Measurements from ENCODE around the gene DYNC2H1. TPM values are rescaled to one million over a fixed set of nuclear protein-coding genes. Genes with fewer than 3 reads are reported as not detected.
"Not testable (repeated sequence)": the region's sequence is repeated elsewhere in the genome, so short reads cannot be mapped to it uniquely, and the experiment has no call there.

Gene DYNC2H1
- total RNA-seq, 1 experiment from 2014 or later, result 28.9 TPM

- CTCF ChIA-PET, result no interaction called here
- Histone ChIP-seq H3K9me2 (replicated peaks; ENCODE audit: low read length) (no peaks in the 10 kb centered on the region), H3K4me3 (ENCODE audit: low read length) (no peak overlapping the region), H3K27ac (ENCODE audit: low read length) (no peak overlapping the region), H2AFZ (ENCODE audit: low read length) (no peak overlapping the region), H3K4me1 (ENCODE audit: insufficient read depth, low read length) (no peaks in the 10 kb centered on the region), H4K20me1 (ENCODE audit: low read length) (no peaks in the 10 kb centered on the region), H3K9ac (ENCODE audit: low read length) (no peak overlapping the region), H3K36me3 (ENCODE audit: low read depth, low read length) (no peaks in the 10 kb centered on the region; the same call in 1 of the 2 replicates), H3K79me2 (ENCODE audit: low read length) (no peaks in the 10 kb centered on the region), H3K9me3 (ENCODE audit: low read length) (no peaks in the 10 kb centered on the region), H3F3A (ENCODE audit: low read length, unreplicated experiment) (no peaks in the 10 kb centered on the region), H3K27me3 (ENCODE audit: low read length) (no peaks in the 10 kb centered on the region), H3K4me2 (ENCODE audit: low read length) (no peak overlapping the region)
- POLR2A ChIA-PET (ENCODE audit: unreplicated experiment), result no interaction called here
- TF ChIP-seq EZH2phosphoT487 (IDR thresholded peaks at IDR 0.05; ENCODE audit: borderline replicate concordance, low read length), result no peak
- TF ChIP-seq CTCF (conservative IDR thresholded peaks at IDR 0.05; ENCODE audit: low read depth, low read length), result no peak
- TF ChIP-seq EZH2 (IDR thresholded peaks at IDR 0.05; ENCODE audit: low read length, unreplicated experiment), result no peak
- no peak for ATAC-seq
- BruUV-seq (replicated peaks), result no TSS peak
- intact Hi-C loops (cut with micrococcal nuclease), result no loop called here
- DNase-seq, result no peak
These were observed 263.7 kb downstream of the DYNC2H1 start for GRCh38 chr11:103372906-103373305.

- H3K9ac ChIP-seq (ENCODE audit: low read length); H3K9me3 ChIP-seq (ENCODE audit: low read length); H2AFZ ChIP-seq (ENCODE audit: low read length); H3K36me3 ChIP-seq (ENCODE audit: low read depth, low read length); H3K4me2 ChIP-seq (ENCODE audit: low read length); H3K27ac ChIP-seq (ENCODE audit: low read length); H3K4me1 ChIP-seq (ENCODE audit: insufficient read depth, low read length); H3K27me3 ChIP-seq (ENCODE audit: low read length); POLR2A ChIA-PET (ENCODE audit: unreplicated experiment); H3F3A ChIP-seq (ENCODE audit: low read length, unreplicated experiment); CTCF ChIA-PET; BruUV-seq (replicated peaks); H4K20me1 ChIP-seq (ENCODE audit: low read length); intact Hi-C loops (cut with micrococcal nuclease); DNase-seq; H3K79me2 ChIP-seq (ENCODE audit: low read length); H3K4me3 ChIP-seq (ENCODE audit: low read length); ATAC-seq; H3K9me2 ChIP-seq (replicated peaks; ENCODE audit: low read length): not testable (repeated sequence)
These were observed 265.0 kb downstream of the DYNC2H1 start for GRCh38 chr11:103374227-103374626.

- POLR2A ChIA-PET (ENCODE audit: unreplicated experiment), result interaction anchor here (0.6 kb wide), 1 partner anchor 225 kb away, joined by 3 read pairs; no protein-coding TSS in a partner anchor
- H4K20me1 ChIP-seq (ENCODE audit: low read length), result no peaks in the 10 kb centered on the region
- no peaks in the 10 kb centered on the region; the same call in 1 of the 2 replicates for H3K36me3 ChIP-seq (ENCODE audit: low read depth, low read length)
- H3K27ac ChIP-seq (ENCODE audit: low read length), result no peak overlapping the region
- no peak overlapping the region for H2AFZ ChIP-seq (ENCODE audit: low read length)
- ATAC-seq (no peak), DNase-seq (no peak)
- no peaks in the 10 kb centered on the region for H3K9me2 ChIP-seq (replicated peaks; ENCODE audit: low read length)
- H3K4me1 ChIP-seq (ENCODE audit: insufficient read depth, low read length), result no peaks in the 10 kb centered on the region
- TF ChIP-seq CTCF (conservative IDR thresholded peaks at IDR 0.05; ENCODE audit: low read depth, low read length), result no peak
- no peak for TF ChIP-seq EZH2 (IDR thresholded peaks at IDR 0.05; ENCODE audit: low read length, unreplicated experiment)
- TF ChIP-seq EZH2phosphoT487 (IDR thresholded peaks at IDR 0.05; ENCODE audit: borderline replicate concordance, low read length), result no peak
- H3F3A ChIP-seq (ENCODE audit: low read length, unreplicated experiment), result no peaks in the 10 kb centered on the region
- H3K9ac ChIP-seq (ENCODE audit: low read length), result no peak overlapping the region
- intact Hi-C loops (cut with micrococcal nuclease), result no loop called here
- CTCF ChIA-PET, result no interaction called here
- no peaks in the 10 kb centered on the region for H3K9me3 ChIP-seq (ENCODE audit: low read length)
- H3K79me2 ChIP-seq (ENCODE audit: low read length), result no peaks in the 10 kb centered on the region
- no peaks in the 10 kb centered on the region for H3K27me3 ChIP-seq (ENCODE audit: low read length)
- H3K4me2 ChIP-seq (ENCODE audit: low read length), result no peak overlapping the region
- no peak overlapping the region for H3K4me3 ChIP-seq (ENCODE audit: low read length)
- BruUV-seq (replicated peaks), result no TSS peak
These were observed 269.7 kb downstream of the DYNC2H1 start for GRCh38 chr11:103378931-103379330.

Data from PC-3 (cell line).